ENCODE measurements around the gene MYO18A.

- TF ChIP-seq CEBPB (IDR thresholded peaks at IDR 0.05; ENCODE audit: low read depth): no peak
- TF ChIP-seq CTCF (IDR thresholded peaks at IDR 0.05 in 2 of 3, conservative IDR thresholded peaks at IDR 0.05 in 1 of 3; ENCODE audit: borderline replicate concordance in 1 of 3, insufficient read depth in 1 of 3, low read depth in 2 of 3, low read length in 2 of 3): no peak
- TF ChIP-seq POLR2AphosphoS5 (IDR thresholded peaks at IDR 0.05; ENCODE audit: low read depth, low read length): no peak
- TF ChIP-seq YY1 (IDR thresholded peaks at IDR 0.05; ENCODE audit: extremely low read depth, insufficient replicate concordance, low read depth, low read length): no peak
- no peak for TF ChIP-seq POLR2A (IDR thresholded peaks at IDR 0.05; ENCODE audit: borderline replicate concordance, extremely low read depth, insufficient read depth, insufficient read length)
- no peak for TF ChIP-seq RAD21 (IDR thresholded peaks at IDR 0.05; ENCODE audit: low read depth)
Observed at GRCh38 chr17:29216181-29216580, 36.0 kb upstream of the MYO18A start.

Data from HCT116 (cell line).